Fibroblast of gingiva (primary cell): ENCODE results near the gene SH3GL2.

ENCODE experiments used
- DNase-seq: peaks from one replicate; pipeline ENCODE4 v3.0.0-alpha.2; 2011; ENCODE audit warnings: low read depth

Gene SH3GL2

DNA sequence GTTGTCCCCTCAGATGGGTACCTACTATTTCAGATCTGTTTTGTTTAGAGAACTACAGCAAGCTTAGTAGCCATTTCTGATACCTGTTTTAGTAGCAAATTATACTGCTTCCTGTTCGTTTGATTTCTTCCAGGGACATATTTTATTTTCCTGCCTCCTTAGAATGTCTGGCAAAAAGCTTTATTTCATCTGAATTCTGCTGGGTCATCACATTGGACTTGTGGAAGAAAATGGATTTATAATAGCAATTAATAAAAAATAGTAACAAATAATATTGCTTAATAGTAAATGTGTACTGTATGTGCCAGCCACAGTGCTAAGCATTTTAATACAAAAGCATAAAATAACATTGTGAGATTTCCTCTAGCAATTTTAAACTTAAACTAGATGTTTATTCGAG lies 79.4 kb downstream of the SH3GL2 start:
- DNase-seq = no peak

DNA sequence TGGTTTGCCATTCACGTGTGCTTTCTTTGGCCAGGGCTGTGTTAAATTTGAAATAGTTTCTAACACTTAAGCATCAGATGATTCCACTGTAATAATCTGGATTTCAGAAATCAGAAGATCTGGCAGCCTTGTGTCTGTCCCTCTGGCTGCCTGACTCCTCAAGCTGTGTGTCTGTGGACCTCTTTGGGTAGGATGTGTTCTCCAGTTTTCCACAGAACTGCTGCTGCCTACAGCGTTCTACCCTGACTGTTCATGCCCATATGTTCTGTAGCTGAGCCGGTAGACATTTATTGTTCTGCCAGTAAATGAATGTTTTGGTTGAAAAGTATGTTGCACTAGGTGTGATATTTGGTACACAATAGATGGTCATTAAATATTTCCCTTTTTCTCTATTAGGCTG lies 81.3 kb downstream of the SH3GL2 start:
- DNase-seq = no peak

DNA sequence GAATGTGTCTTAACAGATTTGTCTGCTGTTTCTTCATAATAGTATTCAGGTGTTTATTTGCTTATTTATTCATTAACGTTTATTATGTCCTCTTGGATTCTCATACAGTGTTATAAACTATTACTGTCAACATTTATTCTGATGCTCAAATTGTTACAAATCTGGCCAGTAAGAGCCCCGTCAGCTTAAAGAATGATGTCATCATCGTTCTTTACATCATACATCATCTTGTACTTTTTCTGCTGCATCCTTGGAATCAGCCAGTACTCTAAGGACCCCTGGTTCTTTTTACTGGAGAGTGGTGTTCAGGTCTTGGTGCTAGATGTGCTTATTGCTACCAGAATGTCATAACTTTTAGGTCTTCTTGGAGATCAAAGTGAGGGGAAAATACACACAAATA lies 86.6 kb downstream of the SH3GL2 start:
- no peak for DNase-seq

DNA sequence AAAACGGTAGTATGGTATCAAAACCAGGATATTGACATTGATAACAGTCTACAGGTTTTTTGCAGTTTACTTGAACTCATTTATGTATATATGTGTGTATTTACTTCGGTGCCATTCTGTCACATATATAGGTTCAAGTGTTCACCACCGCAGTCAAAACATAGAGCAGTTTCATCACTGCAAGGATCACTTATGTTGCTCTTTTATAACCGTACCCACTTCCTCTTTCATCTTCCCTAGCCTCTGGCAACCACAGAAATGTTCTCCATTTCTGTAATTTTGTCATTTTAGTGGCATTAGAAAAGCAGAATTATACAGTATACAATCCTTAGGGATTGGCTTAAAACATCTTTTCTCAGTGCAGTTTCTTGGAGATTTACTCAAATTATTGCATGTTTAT lies 90.3 kb downstream of the SH3GL2 start:
- DNase-seq = no peak

DNA sequence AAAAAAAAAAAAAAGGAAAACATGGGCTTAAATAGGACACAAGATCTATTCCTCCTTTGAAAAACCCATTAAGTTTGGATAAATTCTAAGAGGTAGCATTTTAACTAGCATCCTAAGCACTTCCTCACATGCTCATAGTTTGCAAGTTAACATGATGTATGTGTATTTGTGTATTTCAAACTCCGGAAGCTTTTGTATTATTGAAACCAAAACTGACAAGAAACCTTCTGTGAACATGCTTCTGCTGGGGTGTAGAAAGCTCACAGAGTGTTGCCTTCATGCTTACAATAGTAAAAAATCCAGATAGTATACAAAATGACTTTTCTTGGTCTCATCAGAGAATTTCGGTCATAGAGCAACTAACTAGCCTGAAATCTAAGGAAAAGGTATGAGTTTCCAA lies 103.8 kb downstream of the SH3GL2 start:
- DNase-seq = no peak

DNA sequence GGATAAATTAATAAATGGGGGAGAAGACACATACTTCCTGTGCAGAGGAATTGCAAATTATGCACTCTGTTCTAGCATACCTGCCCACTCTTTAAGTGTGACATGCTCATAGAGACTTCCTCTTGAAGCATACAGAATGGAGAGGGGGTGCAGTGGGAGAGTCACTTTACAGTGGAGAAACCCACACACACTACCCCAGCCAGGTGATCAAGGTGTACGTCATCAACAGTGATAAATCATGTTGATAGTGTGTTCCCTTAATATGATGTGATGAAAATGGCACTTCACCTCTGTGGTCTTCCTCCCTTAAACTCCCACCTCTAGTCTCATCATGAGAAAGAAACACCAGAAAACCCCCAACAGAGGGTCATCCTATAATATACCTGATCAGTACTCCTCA lies 110.0 kb downstream of the SH3GL2 start:
- no peak for DNase-seq

DNA sequence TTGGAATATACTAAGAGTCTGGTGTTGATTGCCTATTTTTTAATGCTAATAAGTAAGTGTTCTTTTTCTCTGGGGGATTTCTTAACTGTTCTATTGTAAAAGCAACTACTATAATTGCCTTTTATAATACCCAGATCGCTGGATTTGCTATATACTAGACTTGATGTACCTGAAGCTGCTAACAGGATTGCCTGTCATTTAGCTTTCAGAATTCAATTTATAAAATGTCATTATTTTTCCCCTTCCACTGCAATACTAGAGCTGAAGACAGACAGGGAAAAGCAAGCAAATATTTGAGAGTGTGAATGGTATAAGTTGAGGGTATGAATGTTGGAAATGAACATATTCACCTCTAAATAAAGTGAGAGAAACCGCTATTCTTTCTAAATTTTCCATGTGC lies 115.5 kb downstream of the SH3GL2 start:
- no peak for DNase-seq

DNA sequence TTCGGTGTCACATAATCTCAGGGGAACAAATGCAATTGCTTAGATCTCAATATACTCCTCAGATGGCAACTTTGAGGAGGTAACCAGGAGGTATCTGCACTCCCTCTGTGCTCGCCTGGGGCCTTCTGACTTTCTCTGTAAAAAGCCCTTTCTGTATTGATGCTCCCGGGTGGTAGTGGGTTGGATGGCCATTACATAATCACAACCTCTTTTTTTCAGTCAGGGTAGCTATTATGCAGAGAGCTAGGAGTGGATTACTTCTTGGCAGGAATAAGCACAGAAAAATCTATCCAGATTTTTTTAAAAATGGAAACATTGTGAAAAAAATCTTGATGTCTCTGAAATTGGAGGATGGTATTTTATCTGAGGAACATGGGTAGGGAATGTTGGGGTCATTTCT lies 116.6 kb downstream of the SH3GL2 start:
- no peak for DNase-seq

DNA sequence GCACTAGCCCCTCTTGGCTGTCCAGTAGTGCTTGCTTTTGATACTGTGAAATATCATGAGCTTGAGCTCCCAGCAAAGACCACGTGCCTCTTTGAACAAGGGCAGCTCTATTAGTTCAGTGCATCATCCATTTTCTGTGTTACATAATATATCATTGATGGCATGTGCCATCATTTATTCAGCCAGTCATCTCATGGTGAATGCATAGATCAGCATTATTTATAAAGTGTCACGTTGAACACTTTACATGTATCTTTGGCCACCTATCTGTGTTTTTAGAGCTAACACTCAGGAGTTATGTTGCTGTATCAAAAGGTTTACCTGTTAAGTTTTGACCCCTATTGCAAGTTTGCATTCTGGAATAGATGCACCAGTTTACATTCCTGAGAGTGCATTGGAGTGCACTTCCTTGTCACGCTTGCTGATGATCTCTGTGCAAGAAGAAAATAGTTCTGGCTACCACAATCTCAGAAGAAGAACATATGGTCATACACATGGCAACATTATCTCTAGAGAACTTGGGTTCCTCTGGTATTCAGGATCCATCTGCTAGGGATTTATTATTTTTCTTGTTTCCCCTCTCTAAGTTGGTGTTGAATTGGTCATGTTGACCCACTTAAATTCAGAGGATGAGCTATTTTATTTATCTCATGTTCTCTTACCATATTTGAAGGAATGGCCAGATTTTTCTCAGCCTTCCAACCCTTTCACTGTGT lies 120.9 kb downstream of the SH3GL2 start:
- no peak for DNase-seq

DNA sequence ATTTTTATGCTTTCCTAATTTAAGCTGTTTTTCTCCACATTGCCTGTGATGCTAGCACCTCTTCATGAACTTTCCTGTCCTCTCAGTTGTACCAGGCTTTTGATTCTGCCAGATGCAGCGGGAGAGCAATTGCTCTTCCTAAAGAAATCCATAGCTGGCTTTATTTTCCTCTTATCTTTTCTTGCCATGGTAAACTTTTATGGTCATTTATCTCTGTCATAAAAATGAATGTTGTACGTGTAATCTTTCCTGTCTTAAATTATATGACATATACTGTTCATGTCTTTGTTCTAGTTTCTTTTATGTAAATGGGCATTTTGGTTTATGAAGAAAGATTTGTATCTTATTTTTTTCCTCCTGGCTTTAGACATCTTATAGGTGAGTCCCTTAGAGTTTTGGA lies 127.5 kb downstream of the SH3GL2 start:
- no peak for DNase-seq

DNA sequence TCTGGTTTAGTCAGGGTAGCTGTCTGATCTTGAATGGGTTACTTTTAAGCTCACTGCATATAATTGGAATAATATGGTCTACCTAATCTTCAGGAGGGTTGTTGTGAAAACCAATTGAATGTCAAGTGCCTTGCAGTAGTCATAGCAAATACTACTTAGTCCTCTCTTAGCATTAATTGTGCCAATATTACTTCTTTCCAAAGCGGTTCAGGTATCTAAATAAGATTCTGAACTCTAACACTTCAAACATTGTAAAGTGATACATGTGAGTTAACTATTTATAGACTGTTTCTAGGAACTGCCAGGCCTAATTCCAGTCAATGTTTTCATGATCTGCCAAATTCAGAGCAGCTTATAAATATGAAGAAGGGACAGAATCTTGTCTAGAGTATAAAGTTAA lies 140.2 kb downstream of the SH3GL2 start:
- DNase-seq = no peak

DNA sequence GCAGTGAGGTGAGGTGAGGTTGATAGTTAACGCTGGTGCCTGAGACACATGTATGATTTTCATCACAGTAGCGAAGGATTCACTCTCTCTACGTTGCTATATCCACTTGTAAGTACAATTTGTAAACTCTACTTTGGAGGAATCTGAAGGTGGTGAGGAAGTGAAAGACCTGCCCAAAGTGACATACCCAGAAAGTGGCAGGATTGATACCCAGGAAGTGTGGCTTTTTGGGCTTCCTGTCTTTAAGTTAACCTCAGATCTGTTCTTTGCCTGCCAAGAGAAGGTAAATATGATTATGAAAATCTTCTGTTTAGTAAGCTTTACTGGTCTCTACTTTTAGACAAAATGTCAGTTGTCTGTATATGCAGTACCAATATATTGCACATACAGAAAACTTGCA lies 143.1 kb downstream of the SH3GL2 start:
- no peak for DNase-seq

DNA sequence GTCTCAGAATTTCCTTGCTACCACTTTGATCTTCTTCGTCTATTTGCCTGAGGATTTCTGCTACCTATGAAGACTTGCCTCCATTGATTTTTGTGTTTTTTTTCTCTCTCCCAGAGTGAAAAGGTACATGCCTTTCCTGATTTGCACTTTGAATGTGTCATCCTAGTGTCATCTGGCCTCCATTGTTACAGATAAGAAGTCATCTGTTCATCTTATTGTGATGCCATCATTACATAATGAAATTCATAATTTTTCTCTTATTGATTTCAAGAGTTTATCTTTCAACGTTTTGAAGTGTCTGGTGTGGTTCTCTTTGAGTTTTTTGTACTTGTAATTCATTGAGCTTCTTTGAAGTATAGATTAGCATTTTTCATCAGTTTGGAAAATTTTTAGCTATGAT lies 144.8 kb downstream of the SH3GL2 start:
- no peak for DNase-seq

DNA sequence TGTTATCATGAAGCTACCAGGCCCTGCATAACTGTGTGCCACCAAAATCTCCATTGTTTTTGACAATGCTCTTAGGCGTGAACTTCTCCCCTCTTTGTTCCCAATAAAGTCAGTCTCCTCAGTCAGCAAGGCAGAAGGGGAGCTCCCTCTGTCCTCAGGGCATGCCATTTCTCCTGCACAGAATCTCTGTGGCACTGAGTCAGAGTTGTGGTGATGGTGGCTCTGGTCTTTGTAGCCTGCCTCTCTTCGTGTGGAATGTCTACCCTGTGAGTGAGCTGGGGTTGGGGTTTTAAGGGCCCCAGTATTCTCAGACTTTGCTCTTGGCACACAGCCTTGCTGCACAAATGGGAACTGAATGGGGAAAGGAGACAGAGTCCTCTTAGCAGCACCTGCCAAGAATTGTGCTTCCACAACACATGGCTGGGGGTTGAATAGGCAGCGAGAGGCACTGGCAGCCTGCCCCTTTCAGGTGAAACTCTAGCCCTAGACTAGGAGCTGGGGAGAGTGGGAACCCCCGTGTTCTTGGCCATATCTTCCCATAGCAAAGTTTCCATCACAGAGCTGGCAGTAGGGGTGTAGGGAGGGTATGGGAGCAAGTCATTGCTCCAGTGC lies 146.6 kb downstream of the SH3GL2 start:
- no peak for DNase-seq

DNA sequence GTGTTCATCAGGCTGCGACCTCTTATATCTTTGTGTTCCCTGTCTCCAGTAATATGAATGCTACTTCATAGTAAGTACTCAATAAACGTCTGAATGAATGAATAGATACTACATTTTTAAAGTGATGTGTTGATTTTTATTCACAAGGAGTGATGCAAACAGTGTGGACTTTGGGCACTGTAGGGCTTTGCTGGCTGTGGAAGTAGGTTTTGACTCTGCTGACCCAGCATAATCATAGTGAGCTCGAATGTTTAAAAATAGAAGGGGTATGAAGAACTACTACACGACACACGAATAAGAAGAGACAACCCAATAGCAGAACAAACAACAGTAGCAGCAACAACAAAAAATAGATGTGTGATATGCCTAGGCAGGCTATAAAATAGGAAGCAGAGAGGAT lies 147.4 kb downstream of the SH3GL2 start:
- no peak for DNase-seq

DNA sequence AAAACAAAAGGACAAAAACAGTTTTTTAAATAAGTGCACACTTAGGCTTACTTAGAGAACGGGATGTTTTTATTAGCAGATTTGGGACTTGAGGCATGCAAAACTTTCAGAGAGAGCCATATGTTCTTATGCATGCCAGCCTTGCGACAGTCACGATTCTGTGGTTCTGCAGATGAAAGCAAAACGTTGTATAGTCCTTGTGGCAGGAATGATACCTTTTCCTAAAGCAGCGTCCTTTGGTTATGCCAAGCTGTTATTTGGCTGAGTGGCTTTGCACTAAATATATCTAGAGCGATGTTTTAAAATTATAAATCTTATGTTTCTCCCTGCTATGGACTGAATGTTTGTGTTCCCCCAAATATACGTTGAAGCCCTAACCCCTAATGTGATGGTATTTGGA lies 152.0 kb downstream of the SH3GL2 start:
- DNase-seq = no peak

DNA sequence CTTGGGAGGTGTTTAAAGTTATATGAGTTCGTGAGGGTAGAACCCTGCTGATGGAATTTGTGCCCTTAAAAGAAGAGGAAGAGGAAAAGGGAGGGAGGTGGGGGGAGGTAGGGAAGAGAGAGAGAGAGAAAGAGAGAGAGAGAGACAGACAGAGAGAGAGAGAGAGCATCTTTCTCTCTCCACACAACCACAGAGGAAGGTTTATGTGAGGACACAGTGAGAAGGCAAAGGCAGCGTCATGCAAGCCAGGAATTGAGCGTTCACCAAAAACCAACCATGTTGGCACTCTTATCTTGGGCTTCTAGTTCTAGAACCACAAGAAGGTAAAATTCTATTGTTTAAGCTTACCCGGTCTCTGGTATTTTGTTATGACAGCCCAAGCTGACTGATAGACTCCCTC lies 152.4 kb downstream of the SH3GL2 start:
- no peak for DNase-seq

DNA sequence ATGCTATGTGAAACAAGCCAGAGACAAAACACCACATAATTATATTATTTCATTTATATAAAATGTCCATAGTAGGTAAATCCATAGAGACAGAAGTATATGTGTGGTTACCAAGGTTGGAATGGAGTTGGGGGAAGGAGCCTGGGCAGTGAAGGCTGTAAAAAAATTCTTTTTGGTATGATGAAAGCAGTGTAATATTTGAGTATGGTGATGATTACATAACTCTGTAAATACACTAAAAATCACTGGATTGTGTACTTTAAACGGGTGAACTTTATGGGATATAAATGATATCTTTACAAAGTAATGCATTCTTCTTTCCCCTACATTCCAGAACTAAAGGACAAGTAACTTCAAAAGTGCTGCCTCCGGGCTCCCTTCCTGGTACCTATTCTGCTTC lies 155.8 kb downstream of the SH3GL2 start:
- DNase-seq = no peak

DNA sequence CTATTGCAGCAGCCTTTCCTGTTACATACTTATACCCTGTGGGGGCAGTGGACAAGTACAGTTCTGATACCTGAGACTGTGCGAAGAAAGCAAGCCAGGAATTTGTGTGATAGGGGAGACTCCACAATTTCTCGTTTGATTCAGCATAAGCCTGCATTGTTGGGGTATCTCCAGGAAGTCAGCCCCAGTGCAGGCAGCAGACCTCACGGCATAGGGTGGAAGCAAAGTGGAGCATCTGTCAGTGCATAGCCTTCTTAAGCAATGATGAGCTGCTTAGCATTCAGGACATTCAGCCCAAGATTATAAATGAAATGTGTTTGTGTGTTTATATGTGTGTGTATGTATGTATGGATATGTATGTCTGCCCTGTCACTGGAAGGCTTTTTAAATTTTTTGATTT lies 157.0 kb downstream of the SH3GL2 start:
- DNase-seq = no peak

DNA sequence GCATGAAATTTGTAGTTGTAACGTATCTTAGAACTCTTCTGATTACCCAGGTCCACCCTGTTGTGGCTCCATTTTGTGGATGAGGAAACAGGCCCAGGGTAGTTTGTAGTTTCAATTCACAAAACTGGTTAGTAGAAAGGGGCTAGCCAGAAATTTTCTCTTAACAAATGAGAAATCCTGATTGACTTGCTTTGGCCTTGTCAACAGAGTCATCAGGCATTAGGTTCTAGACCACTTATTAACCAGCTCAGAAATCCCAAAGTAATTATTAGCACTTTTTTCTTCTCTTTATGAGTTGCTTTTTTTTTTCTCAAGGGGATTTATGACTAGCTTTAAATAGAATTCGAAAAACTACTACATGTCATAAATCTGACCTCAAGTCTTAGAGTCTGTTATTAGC lies 160.2 kb downstream of the SH3GL2 start:
- DNase-seq = no peak

DNA sequence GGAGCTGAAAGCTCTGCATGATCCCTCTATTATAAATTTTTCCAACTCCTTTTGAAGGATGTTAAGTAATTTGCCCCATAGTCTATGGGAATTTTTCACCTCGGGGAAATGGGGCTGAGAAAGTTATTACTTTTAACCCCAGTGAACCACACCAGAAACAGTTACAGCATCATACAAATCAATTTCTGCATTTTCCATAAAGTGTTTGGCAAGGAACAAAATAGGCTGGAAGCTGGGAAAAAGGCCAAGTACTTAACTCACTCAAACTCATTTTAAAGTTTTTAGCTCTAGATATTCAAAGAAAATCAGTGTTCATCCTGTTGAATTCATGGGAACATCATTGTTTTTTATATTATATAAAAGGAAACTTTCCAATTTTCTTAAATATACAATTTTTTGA lies 160.9 kb downstream of the SH3GL2 start:
- DNase-seq = no peak

DNA sequence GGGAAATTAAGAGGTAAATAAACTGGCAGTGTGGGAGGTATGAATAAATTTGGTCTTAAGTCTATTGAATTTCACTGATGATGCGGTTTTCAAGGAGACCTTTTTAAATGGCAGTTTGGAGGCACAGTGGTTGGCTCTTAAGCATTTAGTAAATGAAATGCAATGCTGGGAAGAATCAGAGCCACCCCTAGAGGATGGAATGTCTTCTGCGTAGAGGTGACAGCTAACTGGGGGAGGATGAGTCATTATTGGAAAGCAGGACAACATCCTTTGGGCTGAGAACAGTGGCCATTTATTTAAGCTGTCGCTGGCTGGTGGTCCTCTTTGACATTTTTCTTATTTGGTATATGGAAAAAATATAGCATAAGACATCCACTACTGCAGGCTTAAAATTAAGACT lies 163.2 kb downstream of the SH3GL2 start:
- DNase-seq = no peak

DNA sequence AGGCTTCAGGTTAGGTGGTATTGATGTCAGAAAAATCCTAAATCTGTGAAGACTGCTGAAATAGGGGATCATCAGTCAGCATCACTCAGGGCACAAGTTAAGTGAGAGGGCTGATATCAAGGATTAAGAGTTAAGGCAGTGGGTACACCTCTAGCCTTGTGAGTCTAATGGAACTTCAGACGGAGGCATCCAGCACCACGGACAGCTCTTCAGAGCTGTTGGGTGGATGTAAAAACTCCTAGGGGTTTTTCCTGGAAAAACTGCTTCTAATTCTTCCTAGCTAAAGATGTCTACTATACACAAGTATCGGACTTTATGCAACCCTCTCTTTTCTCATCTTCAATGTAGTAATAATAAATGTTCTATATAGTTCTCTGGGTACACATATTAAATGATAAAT lies 165.9 kb downstream of the SH3GL2 start:
- DNase-seq = no peak

DNA sequence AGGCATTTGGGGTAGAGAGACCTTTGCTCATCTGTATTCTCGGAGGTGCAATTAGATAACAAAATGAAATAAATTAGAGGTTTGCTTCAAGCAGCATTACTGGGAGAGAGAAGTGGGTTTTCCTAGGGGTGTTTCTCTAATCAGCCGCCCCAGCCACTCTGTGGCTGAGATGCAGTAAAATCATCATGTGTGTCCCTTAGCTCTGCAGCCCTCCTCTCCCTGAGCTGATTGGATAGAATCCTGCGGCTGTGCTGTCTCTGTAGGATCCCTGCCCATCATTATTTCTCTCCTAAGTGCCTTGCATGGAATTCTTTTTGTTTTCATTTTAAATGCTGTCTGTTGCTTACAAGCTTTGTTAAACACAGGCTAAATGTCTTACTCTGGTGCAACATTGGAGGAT lies 171.4 kb downstream of the SH3GL2 start:
- no peak for DNase-seq
